ENCODE measurements around the gene MAP3K9. TPM values are rescaled to one million over a fixed set of nuclear protein-coding genes. Genes with fewer than 3 reads are reported as not detected.

MAP3K9 gene
- total RNA-seq, 4 donors from 2014 or later: under 0.01 to 0.38 (median 0.16) TPM; not detected in 1

- TF ChIP-seq CTCF (IDR thresholded peaks at IDR 0.05; ENCODE audit: low read depth): no peak
These were observed 49.9 kb downstream of the MAP3K9 start for GRCh38 chr14:70759398-70759797.

DNA sequence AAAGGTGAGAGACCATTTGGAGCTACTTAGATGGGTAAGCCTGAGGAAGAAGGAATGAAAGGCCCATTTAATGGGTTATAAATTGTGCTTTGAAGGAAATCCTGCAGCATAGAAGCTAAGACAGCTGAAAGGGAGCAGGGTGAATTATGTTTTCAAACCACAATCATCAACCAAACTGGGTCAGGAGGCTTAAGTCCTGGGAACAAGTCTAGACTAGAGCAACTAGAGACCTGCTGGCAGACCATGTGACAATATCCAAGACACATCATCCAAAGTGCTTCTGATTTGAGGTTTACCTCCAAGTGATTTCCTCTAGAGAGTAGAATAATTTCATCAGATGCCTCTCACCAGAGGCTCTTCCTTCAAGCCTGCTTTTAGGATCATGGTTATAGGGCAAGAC lies 53.7 kb downstream of the MAP3K9 start:
- no peak for TF ChIP-seq CTCF (IDR thresholded peaks at IDR 0.05; ENCODE audit: low read depth)

DNA sequence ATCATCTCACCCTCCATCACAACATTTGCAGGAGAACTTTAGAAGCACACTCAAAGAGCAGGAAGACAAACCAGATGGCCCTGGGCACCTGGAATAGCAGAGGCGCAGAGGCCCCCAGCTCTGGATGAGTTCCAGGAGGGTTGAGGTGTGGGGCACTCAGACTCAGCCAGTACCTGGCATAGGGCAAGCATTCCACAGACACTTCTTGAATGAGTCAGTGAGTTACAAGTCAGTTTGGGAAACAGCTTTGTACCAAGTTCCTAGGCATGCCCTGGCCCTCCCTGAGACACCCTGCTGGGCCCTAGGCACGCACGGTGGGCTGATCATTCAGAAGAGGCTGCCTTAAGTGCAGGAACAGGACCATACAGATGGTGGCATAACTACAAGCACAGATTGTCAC lies 54.3 kb downstream of the MAP3K9 start:
- no peak for TF ChIP-seq CTCF (IDR thresholded peaks at IDR 0.05; ENCODE audit: low read depth)

GRCh38 chr14:70753518-70753953 lies 55.8 kb downstream of the MAP3K9 start:
- TF ChIP-seq CTCF (IDR thresholded peaks at IDR 0.05; ENCODE audit: low read depth): no peak

- no peak for TF ChIP-seq CTCF (IDR thresholded peaks at IDR 0.05; ENCODE audit: low read depth)
These were observed 60.9 kb downstream of the MAP3K9 start for GRCh38 chr14:70748422-70748821.

DNA sequence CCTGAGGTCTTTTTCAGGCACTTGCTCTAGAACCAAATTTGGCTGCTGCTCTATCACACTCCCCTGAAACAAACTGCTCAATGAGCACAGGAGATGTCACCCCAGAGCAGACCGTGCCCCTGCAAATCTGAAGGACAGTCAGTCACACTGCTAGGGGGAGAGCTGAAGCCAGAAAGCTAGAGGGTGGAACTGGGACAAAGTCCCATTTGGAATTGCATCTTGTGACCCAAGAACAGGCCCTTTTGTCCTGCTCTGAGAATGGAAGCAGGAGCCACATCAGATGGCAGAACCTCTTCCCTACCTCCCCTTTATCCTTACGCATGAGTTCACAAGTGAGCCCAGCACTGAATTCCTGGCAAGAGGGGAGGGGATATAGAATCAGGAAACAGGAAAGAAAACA lies 64.7 kb downstream of the MAP3K9 start:
- TF ChIP-seq CTCF (IDR thresholded peaks at IDR 0.05; ENCODE audit: low read depth): no peak

DNA sequence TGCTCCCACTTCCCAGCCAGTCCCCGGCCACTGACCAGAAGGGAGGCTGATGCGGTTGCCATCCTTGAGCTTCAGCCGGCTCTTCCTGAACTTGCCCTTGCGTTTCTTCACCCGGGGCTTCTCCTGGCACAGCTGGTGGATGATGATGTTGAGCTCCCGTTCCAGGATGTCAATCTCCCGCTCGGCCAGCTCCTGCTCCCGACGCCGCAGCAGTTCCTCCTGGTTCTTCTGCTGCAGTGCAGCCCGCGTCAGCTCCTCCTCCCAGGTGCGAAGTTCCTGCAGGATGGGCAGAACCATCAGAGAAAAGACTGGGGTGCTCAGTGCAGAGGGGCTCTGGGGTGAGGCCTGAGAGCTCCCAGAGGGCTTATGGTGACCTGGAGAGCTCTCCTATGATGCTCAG lies 67.0 kb downstream of the MAP3K9 start:
- TF ChIP-seq CTCF (IDR thresholded peaks at IDR 0.05; ENCODE audit: low read depth): no peak

Measured in subcutaneous adipose tissue (tissue), 4 donors.